AG08395 (cell line): Measurements from ENCODE around the gene SPECC1L.

Source experiments
- DNase-seq: peaks from one replicate; pipeline ENCODE4 v3.0.0; 2012; ENCODE audit warnings: mixed read lengths, low spot score

The SPECC1L gene

DNA sequence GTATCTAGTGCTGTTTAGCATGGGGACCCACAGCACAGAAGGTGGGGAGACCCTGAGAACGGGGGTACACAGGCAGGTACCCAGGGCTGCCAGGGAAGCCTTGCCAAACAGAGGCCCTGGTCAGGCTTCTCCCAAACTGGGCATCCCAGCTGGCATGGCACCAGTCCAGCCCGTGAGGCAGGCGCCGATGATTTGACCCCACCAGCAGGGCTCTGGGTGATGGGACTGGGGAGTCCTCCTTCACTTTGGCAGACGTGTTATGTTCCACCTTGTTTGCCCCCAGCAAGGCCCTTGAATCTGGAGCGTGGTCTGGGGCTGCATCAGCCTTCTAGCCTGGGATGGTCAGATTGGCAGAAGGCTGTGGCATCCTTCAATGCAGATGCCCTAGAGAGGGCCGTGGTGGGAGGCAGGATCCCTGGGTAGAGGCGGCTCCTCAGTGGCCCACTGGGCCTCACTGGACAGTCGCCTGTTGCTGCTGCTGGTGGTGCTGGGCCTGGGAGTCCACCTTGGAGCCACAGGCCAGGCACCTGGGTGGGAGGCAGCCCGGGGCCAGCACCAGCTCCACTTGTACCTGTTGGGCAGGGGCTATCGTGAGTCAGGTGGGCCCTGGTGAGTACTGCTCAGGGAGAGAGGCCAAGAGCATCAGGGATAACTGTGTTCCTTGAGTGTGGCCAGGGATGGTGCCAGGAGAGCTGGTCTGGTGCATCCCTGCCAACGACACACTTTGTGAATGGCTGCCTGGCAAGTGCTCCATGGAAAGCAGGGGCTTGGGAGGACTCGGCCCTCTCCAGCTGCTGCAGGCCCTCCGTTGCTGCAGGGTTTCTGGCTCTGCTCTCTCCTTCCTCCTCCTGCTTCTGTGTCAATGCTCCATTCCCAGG, 160.0 kb downstream of the SPECC1L start:
- DNase-seq: no peak

DNA sequence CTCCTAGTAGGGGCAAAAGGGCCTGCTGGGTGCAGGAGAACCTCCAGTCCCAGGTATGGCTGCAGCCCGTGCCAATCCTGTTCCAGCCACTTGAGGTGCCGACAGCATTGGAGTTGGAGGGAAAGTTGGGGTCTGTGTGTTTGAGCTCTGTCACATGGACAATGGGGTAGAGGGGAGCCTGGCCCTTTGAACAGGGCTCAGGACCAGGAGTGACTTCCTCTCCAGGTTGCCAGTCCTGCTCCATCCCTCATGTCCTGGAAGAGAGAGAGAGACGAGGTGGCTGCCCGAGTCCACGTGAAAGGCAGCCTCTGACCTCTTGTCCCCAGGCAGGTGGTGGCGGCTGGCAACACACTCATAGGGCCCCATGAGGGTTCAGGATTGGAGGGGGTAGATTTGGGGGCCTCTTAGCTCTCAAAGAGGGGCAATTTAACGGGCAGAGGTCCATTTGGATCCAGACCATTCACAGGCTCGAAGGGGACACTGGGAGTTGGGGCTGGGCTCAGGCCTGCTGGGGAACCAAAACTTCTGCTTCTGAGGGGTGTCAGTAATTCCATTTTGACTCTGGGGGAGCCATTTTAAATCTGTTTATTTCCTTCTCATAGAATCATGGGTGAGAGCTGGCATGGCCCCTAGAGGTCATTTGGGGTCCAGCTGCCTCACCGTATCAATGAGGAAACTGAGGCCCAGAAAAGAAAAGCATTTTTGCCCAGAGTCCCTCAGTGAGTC, 160.8 kb downstream of the SPECC1L start:
- DNase-seq: no peak

- peak; percentile 69 for DNase-seq
These were observed 161.6 kb downstream of the SPECC1L start for GRCh38 chr22:24432059-24432853.

DNA sequence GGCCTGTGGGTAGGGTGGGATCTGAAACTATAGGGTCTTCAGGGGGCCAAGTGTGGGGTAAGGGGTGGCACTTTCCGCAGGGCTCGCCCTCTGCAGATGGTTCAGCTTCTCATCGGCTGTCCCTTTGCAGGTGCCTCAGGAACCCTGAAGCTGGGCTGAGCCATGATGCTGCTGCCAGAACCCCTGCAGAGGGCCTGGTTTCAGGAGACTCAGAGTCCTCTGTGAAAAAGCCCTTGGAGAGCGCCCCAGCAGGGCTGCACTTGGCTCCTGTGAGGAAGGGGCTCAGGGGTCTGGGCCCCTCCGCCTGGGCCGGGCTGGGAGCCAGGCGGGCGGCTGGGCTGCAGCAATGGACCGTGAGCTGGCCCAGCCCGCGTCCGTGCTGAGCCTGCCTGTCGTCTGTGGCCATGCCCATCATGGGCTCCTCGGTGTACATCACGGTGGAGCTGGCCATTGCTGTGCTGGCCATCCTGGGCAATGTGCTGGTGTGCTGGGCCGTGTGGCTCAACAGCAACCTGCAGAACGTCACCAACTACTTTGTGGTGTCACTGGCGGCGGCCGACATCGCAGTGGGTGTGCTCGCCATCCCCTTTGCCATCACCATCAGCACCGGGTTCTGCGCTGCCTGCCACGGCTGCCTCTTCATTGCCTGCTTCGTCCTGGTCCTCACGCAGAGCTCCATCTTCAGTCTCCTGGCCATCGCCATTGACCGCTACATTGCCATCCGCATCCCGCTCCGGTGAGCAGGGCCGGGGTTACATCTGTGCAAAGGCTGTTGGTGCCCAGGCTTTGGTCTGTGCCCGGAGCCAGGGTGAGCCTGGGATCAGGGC, 162.6 kb downstream of the SPECC1L start:
- no peak for DNase-seq

DNA sequence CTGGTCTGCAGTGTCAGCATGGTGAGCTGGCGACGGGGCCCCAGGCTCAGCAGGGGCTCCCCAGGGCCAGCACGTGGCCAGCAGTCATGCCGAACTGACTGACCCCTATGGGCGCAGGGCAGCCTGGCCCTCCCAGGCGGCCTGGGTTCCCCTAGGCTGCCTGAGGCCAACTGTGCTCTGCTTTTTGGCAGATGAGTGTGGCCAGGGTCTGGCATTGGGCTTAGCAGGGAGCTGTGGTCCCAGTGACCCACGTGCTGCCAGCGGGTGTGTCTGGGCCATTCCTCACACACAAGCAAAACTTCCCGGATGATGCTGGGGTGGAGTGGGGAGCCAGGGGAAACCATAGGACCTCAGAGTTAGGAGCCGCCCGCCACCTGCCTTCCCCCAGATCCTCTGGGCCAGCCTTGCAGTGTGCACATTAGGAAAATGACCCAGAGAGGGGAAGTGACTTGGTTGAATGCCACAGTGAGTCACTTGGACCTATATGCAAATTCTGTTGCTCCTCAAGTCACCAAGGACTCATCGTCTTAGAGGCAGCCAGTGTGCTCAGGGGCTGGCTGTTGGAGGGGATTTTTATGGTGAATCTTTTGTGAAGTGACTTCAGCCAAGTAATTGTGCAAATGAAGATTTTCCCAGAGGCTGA, 163.3 kb downstream of the SPECC1L start:
- DNase-seq: peak; percentile 60

- DNase-seq: no peak
These were observed 164.1 kb downstream of the SPECC1L start for GRCh38 chr22:24434471-24435322.

- no peak for DNase-seq
These were observed 164.7 kb downstream of the SPECC1L start for GRCh38 chr22:24435323-24435645.

- DNase-seq: peak; percentile 73
These were observed 165.3 kb downstream of the SPECC1L start for GRCh38 chr22:24435861-24436371.

DNA sequence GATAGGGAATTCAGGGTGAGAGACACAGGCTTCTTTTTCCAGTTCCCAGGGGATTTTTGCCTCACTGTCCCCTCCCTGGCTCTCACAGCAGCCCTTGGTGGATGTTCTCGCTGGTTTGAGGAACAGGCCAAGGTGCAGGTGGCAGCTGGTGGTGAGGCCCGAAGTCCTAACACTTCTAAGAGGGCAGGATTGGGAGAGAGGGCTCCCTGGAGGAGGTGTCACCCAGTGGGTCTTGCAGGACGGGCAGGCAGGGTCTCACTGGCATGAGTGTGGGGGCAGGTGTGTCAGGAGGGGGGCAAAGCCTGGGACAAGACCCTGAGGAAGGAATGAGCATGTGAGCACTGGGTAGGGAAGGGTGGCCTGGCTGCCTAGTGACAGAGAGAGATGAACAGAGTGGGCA, 165.9 kb downstream of the SPECC1L start:
- no peak for DNase-seq

DNA sequence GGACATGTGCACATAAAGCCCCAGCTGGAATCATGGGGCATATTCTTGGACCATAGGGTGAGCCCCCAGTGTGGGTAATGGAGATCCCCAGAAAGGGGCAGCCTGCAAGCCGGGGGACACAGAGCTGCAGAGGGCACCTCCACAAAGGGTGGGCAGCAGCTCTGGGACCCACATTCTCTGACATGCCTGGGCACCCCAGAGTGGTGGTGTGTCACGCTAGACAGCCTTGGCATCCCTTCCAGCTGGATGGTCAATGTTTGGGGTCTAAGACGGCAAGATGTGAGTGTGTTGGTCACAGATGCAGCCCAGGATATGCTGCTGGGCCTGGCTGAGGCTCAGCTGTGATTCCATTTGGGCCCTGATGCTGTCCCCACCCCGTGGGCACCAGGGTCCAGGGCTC, 166.5 kb downstream of the SPECC1L start:
- DNase-seq: no peak

GRCh38 chr22:24437741-24438328, 167.2 kb downstream of the SPECC1L start:
- no peak for DNase-seq

DNA sequence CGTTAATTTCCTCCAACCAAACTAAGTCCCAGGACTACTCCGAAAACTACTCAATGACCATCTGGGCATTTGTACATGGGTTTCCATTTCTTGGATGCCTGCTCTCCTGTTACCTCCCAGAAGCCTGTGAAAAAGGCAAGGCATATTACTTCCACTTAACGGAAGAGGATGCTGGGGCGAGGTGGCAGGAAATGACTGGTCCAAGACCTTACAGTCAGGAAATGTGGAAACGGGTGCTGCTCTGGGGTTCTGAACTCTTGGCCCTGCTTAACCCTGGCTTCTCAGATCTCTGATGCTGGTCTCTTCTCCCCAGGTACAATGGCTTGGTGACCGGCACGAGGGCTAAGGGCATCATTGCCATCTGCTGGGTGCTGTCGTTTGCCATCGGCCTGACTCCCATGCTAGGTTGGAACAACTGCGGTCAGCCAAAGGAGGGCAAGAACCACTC, 169.7 kb downstream of the SPECC1L start:
- DNase-seq: no peak

GRCh38 chr22:24440718-24441405, 170.2 kb downstream of the SPECC1L start:
- no peak for DNase-seq

DNA sequence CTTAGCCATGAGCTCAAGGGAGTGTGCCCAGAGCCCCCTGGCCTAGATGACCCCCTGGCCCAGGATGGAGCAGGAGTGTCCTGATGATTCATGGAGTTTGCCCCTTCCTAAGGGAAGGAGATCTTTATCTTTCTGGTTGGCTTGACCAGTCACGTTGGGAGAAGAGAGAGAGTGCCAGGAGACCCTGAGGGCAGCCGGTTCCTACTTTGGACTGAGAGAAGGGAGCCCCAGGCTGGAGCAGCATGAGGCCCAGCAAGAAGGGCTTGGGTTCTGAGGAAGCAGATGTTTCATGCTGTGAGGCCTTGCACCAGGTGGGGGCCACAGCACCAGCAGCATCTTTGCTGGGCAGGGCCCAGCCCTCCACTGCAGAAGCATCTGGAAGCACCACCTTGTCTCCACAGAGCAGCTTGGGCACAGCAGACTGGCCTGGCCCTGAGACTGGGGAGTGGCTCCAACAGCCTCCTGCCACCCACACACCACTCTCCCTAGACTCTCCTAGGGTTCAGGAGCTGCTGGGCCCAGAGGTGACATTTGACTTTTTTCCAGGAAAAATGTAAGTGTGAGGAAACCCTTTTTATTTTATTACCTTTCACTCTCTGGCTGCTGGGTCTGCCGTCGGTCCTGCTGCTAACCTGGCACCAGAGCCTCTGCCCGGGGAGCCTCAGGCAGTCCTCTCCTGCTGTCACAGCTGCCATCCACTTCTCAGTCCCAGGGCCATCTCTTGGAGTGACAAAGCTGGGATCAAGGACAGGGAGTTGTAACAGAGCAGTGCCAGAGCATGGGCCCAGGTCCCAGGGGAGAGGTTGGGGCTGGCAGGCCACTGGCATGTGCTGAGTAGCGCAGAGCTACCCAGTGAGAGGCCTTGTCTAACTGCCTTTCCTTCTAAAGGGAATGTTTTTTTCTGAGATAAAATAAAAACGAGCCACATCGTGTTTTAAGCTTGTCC, 171.0 kb downstream of the SPECC1L start:
- DNase-seq: no peak

DNA sequence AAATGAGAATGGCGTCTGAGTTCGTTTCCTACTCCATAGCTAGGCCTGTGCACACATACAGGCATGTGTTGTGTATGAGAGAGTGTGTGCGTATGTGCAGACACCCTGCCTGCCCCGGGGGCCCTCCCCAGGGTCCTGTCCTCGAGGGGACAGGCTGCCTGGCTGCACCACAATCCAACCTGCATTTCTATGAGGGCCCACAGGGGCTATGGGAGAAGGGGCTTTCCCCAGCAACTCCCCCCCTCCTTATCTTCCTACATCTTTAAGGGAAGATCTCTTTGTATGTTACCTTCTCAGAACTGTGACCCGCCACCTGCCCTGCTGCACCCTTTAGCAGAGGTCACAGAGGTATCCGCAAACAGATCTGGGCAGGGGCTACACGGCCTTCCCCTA, 171.7 kb downstream of the SPECC1L start:
- no peak for DNase-seq

DNA sequence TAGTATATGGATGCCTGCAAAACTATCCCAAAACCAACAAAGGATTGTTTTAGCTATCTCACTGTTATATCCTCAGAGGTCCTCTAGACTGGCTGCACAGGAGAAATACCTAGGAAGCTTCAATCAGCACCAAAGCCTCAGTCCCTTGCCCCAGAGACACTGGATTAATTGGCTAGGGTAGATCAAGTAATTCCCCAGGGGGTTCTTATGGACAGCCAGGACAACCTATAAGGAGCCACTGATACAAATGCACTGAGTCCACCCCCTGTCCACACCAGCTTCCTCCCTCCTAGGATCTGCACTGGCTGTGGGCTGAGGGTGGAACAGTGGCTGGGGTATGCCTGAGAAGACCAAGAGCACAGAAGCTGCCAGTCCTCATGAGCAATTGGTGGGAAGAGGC, 173.0 kb downstream of the SPECC1L start:
- no peak for DNase-seq

- no peak for DNase-seq
These were observed 173.6 kb downstream of the SPECC1L start for GRCh38 chr22:24444251-24444650.
